ENCODE measurements around the gene HPCAL1. TPM values are rescaled to one million over a fixed set of nuclear protein-coding genes. Genes with fewer than 3 reads are reported as not detected.

HPCAL1 gene
- total RNA-seq, 2 experiments from 2014 or later: 9.2 to 9.7 TPM

GRCh38 chr2:10257500-10258147, 45.1 kb upstream of the HPCAL1 start:
- no peak overlapping the region for H3K4me3 ChIP-seq (ENCODE audit: low read depth, low read length, poor library complexity, severe bottlenecking)
- ChIA-PET CTCF (ENCODE audit: unreplicated experiment) (no interaction called here), POLR2A (no interaction called here)
- BruUV-seq (replicated peaks): no TSS peak
- no peaks in the 10 kb centered on the region for H3K9me2 ChIP-seq (ENCODE audit: insufficient read depth, low read length)
- H3K36me3 ChIP-seq (ENCODE audit: insufficient read depth, low read length): no peaks in the 10 kb centered on the region
- no peaks in the 10 kb centered on the region for H3K9me3 ChIP-seq (ENCODE audit: low read length)
- no peaks in the 10 kb centered on the region for H3K4me1 ChIP-seq (ENCODE audit: insufficient read depth, low read length, poor library complexity, severe bottlenecking)
- H4K20me1 ChIP-seq (ENCODE audit: insufficient read depth, low read length): no peaks in the 10 kb centered on the region
- TF ChIP-seq EZH2phosphoT487 (IDR thresholded peaks at IDR 0.05; ENCODE audit: borderline replicate concordance, low read depth, low read length): no peak
- TF ChIP-seq, protein P1, sequence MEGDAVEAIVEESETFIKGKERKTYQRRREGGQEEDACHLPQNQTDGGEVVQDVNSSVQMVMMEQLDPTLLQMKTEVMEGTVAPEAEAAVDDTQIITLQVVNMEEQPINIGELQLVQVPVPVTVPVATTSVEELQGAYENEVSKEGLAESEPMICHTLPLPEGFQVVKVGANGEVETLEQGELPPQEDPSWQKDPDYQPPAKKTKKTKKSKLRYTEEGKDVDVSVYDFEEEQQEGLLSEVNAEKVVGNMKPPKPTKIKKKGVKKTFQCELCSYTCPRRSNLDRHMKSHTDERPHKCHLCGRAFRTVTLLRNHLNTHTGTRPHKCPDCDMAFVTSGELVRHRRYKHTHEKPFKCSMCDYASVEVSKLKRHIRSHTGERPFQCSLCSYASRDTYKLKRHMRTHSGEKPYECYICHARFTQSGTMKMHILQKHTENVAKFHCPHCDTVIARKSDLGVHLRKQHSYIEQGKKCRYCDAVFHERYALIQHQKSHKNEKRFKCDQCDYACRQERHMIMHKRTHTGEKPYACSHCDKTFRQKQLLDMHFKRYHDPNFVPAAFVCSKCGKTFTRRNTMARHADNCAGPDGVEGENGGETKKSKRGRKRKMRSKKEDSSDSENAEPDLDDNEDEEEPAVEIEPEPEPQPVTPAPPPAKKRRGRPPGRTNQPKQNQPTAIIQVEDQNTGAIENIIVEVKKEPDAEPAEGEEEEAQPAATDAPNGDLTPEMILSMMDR (conservative IDR thresholded peaks at IDR 0.05; ENCODE audit: low read length): no peak
- no peaks in the 10 kb centered on the region for H3K79me2 ChIP-seq (ENCODE audit: insufficient read depth, low read depth, low read length)
- no peak overlapping the region for H3K27ac ChIP-seq (ENCODE audit: low read depth, low read length, poor library complexity, severe bottlenecking)
- intact Hi-C loops (cut with micrococcal nuclease; ENCODE audit: unreplicated experiment): no loop called here
- no peak for DNase-seq (ENCODE audit: low spot score)
- no peak overlapping the region for H3K4me2 ChIP-seq (ENCODE audit: low read length)
- H2AFZ ChIP-seq (ENCODE audit: low read length): no peak overlapping the region

DNA sequence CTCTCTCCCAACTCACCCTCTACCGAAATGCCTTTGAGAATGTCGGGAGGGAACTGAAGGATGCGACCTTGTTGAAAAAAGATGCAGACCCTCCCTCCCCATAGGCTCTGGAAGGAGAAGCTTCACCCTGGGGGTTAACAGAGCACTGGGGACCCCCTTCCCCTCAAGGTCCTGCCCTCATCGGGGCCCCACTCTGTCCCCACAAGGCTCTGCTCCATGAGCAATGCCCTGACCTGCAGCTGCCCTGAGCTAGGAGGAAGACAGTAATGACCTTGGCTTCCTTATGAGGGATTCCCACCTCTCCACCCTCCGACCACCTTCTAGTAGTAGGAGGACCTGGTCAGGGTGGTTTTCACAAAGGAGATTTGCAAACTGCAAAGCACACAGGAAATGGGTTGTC, 44.4 kb upstream of the HPCAL1 start:
- ChIA-PET CTCF (ENCODE audit: unreplicated experiment) (interaction anchor here (0.6 kb wide), 1 partner anchor 30 kb away, joined by 3 read pairs; no protein-coding TSS in a partner anchor), POLR2A (no interaction called here)
- H3K27ac ChIP-seq (ENCODE audit: low read depth, low read length, poor library complexity, severe bottlenecking): no peak overlapping the region
- no peak overlapping the region for H2AFZ ChIP-seq (ENCODE audit: low read length)
- H3K4me1 ChIP-seq (ENCODE audit: insufficient read depth, low read length, poor library complexity, severe bottlenecking): no peaks in the 10 kb centered on the region
- intact Hi-C loops (cut with micrococcal nuclease; ENCODE audit: unreplicated experiment): no loop called here
- TF ChIP-seq EZH2phosphoT487 (IDR thresholded peaks at IDR 0.05; ENCODE audit: borderline replicate concordance, low read depth, low read length): no peak
- TF ChIP-seq, protein P1 (conservative IDR thresholded peaks at IDR 0.05; ENCODE audit: low read length): no peak
- no peak overlapping the region for H3K4me2 ChIP-seq (ENCODE audit: low read length)
- H3K9me3 ChIP-seq (ENCODE audit: low read length): no peaks in the 10 kb centered on the region
- H3K4me3 ChIP-seq (ENCODE audit: low read depth, low read length, poor library complexity, severe bottlenecking): no peak overlapping the region
- no peaks in the 10 kb centered on the region for H4K20me1 ChIP-seq (ENCODE audit: insufficient read depth, low read length)
- no peaks in the 10 kb centered on the region for H3K36me3 ChIP-seq (ENCODE audit: insufficient read depth, low read length)
- H3K9me2 ChIP-seq (ENCODE audit: insufficient read depth, low read length): no peaks in the 10 kb centered on the region
- DNase-seq (ENCODE audit: low spot score): no peak
- BruUV-seq (replicated peaks): no TSS peak
- H3K79me2 ChIP-seq (ENCODE audit: insufficient read depth, low read depth, low read length): no peaks in the 10 kb centered on the region

GRCh38 chr2:10258726-10259125, 44.0 kb upstream of the HPCAL1 start:
- no peaks in the 10 kb centered on the region for H4K20me1 ChIP-seq (ENCODE audit: insufficient read depth, low read length)
- no peaks in the 10 kb centered on the region for H3K9me2 ChIP-seq (ENCODE audit: insufficient read depth, low read length)
- DNase-seq (ENCODE audit: low spot score): no peak
- ChIA-PET CTCF (ENCODE audit: unreplicated experiment) (interaction anchor here (0.6 kb wide), 1 partner anchor 30 kb away, joined by 3 read pairs; no protein-coding TSS in a partner anchor), POLR2A (no interaction called here)
- H3K4me2 ChIP-seq (ENCODE audit: low read length): no peak overlapping the region
- H3K4me1 ChIP-seq (ENCODE audit: insufficient read depth, low read length, poor library complexity, severe bottlenecking): no peaks in the 10 kb centered on the region
- no peak overlapping the region for H2AFZ ChIP-seq (ENCODE audit: low read length)
- TF ChIP-seq, protein P1 (conservative IDR thresholded peaks at IDR 0.05; ENCODE audit: low read length): no peak
- no peak for TF ChIP-seq EZH2phosphoT487 (IDR thresholded peaks at IDR 0.05; ENCODE audit: borderline replicate concordance, low read depth, low read length)
- intact Hi-C loops (cut with micrococcal nuclease; ENCODE audit: unreplicated experiment): no loop called here
- H3K9me3 ChIP-seq (ENCODE audit: low read length): no peaks in the 10 kb centered on the region
- BruUV-seq (replicated peaks): no TSS peak
- no peaks in the 10 kb centered on the region for H3K36me3 ChIP-seq (ENCODE audit: insufficient read depth, low read length)
- H3K27ac ChIP-seq (ENCODE audit: low read depth, low read length, poor library complexity, severe bottlenecking): no peak overlapping the region
- H3K79me2 ChIP-seq (ENCODE audit: insufficient read depth, low read depth, low read length): no peaks in the 10 kb centered on the region
- H3K4me3 ChIP-seq (ENCODE audit: low read depth, low read length, poor library complexity, severe bottlenecking): no peak overlapping the region

Measured in OCI-LY7 (cell line).